GM12873 (cell line): ENCODE measurements around the gene VASN.

Experiments
- TF ChIP-seq, protein P1 (sequence below): IDR thresholded peaks from 2 replicates; pipeline ENCODE4 v1.5.1; 2012; ENCODE audit warnings: low read depth, mild to moderate bottlenecking, moderate library complexity, low read length, control low read depth; ENCODE audit not compliant: insufficient read depth; ENCODE audit errors: missing control alignments

VASN gene

GRCh38 chr16:4399001-4399730 lies 27.5 kb downstream of the VASN start:
- TF ChIP-seq, protein P1, sequence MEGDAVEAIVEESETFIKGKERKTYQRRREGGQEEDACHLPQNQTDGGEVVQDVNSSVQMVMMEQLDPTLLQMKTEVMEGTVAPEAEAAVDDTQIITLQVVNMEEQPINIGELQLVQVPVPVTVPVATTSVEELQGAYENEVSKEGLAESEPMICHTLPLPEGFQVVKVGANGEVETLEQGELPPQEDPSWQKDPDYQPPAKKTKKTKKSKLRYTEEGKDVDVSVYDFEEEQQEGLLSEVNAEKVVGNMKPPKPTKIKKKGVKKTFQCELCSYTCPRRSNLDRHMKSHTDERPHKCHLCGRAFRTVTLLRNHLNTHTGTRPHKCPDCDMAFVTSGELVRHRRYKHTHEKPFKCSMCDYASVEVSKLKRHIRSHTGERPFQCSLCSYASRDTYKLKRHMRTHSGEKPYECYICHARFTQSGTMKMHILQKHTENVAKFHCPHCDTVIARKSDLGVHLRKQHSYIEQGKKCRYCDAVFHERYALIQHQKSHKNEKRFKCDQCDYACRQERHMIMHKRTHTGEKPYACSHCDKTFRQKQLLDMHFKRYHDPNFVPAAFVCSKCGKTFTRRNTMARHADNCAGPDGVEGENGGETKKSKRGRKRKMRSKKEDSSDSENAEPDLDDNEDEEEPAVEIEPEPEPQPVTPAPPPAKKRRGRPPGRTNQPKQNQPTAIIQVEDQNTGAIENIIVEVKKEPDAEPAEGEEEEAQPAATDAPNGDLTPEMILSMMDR, result no peak

DNA sequence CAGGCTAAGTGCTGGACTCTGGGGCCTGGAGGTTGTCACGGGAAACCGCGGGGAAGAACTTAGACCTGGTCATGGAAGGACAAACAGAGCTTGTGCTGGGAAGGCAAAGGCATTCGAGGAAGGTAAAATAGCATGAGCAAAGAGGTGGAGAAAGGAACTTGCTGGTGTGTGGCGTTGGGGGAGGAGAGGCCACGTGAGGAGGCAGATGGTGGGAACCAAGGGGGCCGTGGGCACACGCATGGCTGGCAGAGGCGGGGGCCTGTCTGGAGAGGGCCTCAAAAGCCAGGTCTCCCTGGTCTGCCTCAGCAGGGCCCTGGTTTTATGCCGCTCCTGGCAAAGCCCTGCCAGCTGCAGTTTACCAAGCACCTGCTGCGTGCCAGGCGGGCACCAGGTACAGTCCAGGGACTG lies 29.4 kb downstream of the VASN start:
- TF ChIP-seq, protein P1, result no peak

DNA sequence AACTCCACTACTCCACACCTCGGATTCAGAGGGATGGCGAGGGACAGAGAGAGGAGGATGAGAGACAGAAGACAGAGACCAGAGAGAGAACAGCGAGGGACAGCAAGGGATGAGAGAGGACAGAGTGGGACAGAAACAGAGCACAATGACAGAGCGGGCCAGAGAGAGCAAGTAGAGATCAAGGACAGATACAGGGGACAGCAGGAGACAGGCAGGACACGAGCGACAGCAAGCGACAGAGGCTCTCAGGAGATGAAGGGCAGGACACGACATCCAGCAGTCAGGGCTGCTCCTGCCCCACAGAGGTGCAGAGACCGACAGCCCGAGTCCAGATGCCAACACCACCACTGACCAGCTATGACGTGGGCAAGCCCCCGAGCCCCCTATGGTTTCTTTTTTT lies 29.9 kb downstream of the VASN start:
- TF ChIP-seq, protein P1, result no peak

- TF ChIP-seq, protein P1, result peak; percentile 77
These were observed 30.9 kb downstream of the VASN start for GRCh38 chr16:4402439-4403132.

DNA sequence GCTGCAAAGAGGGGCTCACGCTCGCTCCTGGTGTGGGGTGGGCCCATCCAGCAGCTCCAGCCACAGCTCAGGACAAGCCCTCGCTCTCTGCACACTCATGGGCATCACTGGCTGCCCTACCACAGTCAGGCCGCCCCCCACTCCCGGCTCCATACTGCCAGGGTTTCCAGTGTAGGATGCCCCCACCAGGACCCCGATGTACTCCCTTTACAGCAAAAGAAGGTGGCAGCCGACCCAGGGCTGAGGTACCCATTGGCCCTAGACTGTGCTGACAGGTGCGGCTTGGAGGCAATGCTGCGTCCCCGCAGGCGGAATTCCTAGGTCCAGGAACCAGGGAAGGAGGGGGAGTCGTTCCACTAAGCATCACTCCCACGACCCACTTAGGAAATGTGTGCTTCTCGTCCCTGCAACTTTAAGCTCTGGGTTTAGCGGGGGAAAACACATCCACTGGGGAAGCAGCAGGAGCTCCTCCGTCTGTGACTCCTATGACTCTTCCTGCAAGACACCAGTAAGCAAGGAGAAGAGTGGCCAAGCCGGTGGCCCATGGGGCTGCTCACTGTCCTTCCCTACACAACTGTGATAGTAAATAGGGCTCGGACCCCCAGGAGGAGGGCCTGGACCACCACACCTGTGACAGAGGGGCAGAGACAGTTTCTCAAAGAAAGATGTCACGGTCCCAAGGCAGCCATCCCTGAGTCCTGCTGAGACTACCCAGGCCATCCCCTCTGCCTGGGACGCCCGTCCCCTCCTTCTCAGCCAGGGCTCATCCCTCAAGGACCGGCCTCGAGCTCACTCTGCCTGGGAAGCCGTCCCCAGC lies 31.7 kb downstream of the VASN start:
- TF ChIP-seq, protein P1, result no peak

GRCh38 chr16:4404247-4404966 lies 32.8 kb downstream of the VASN start:
- TF ChIP-seq, protein P1, result peak; percentile 72
